SH-SY5Y (cell line): ENCODE measurements around the gene SHTN1.

Source experiments
- GATA2 ChIP-seq: IDR thresholded peaks from 2 replicates; pipeline ENCODE4 v1.6.1; 2011; ENCODE audit warnings: mild to moderate bottlenecking, low read depth, low read length
- GATA3 ChIP-seq: IDR thresholded peaks from 2 replicates; pipeline ENCODE4 v1.6.1; 2011; ENCODE audit warnings: low read depth, mild to moderate bottlenecking, low read length, moderate library complexity

- TF ChIP-seq GATA2, result no peak
- no peak for TF ChIP-seq GATA3
Measured at GRCh38 chr10:116861796-116862195, 143.2 kb downstream of the SHTN1 start.
